HG03159 (cell line): ENCODE results near the gene USP40.

Experiments used
- ATAC-seq: cut with Tn5 transposase; IDR thresholded peaks from one replicate; pipeline ENCODE4 v1.9.1; 2021; ENCODE audit warnings: mild to moderate bottlenecking, moderate library complexity; ENCODE audit not compliant: unreplicated experiment

USP40 gene

GRCh38 chr2:233556881-233557736 lies 9.5 kb downstream of the USP40 start:
- ATAC-seq = no peak

GRCh38 chr2:233553366-233553765 lies 13.2 kb downstream of the USP40 start:
- no peak for ATAC-seq

- no peak for ATAC-seq
Observed at GRCh38 chr2:233551491-233551890, 15.1 kb downstream of the USP40 start.

GRCh38 chr2:233546774-233547173 lies 19.8 kb downstream of the USP40 start:
- no peak for ATAC-seq

GRCh38 chr2:233546101-233546500 lies 20.5 kb downstream of the USP40 start:
- ATAC-seq = no peak

GRCh38 chr2:233544200-233544610 lies 22.4 kb downstream of the USP40 start:
- ATAC-seq = no peak

- no peak for ATAC-seq
Observed at GRCh38 chr2:233542507-233542906, 24.1 kb downstream of the USP40 start.

- no peak for ATAC-seq
Observed at GRCh38 chr2:233538741-233539140, 27.8 kb downstream of the USP40 start.

- ATAC-seq = no peak
Observed at GRCh38 chr2:233535271-233535670, 31.3 kb downstream of the USP40 start.

GRCh38 chr2:233532971-233533370 lies 33.6 kb downstream of the USP40 start:
- no peak for ATAC-seq

GRCh38 chr2:233531955-233532354 lies 34.6 kb downstream of the USP40 start:
- ATAC-seq = no peak

- ATAC-seq = no peak
Observed at GRCh38 chr2:233530381-233530780, 36.2 kb downstream of the USP40 start.

GRCh38 chr2:233528182-233528581 lies 38.4 kb downstream of the USP40 start:
- ATAC-seq = no peak

- ATAC-seq = no peak
Observed at GRCh38 chr2:233525791-233526190, 40.8 kb downstream of the USP40 start.

GRCh38 chr2:233519787-233520611 lies 46.6 kb downstream of the USP40 start:
- peak; percentile 88 for ATAC-seq

GRCh38 chr2:233513953-233514655 lies 52.5 kb downstream of the USP40 start:
- ATAC-seq = no peak

GRCh38 chr2:233503947-233504637 lies 62.5 kb downstream of the USP40 start:
- ATAC-seq = peak; percentile 56

GRCh38 chr2:233503481-233503880 lies 63.1 kb downstream of the USP40 start:
- ATAC-seq = no peak

GRCh38 chr2:233501198-233502076 lies 65.1 kb downstream of the USP40 start:
- no peak for ATAC-seq

- no peak for ATAC-seq
Observed at GRCh38 chr2:233499928-233500327, 66.7 kb downstream of the USP40 start.
